HEK293 (cell line): Measurements from ENCODE around the gene TIPRL.

Experiments used
- CTCF ChIA-PET: fragments of 350-600 bp; formaldehyde crosslinking; extraction: SDS; loops from one replicate; lab custom pipeline; 2021; ENCODE audit warnings: antibody characterized with exemption; lab: Yijun Ruan, JAX
- POLR2A ChIA-PET: fragments of 300-600 bp; formaldehyde crosslinking; extraction: SDS; loops from one replicate; lab custom pipeline; 2020; ENCODE audit warnings: antibody characterized with exemption, inconsistent platforms; lab: Yijun Ruan, JAX
- H3K27ac ChIP-seq: fragments of 200-500 bp; sonication (Bioruptor generic); 2 replicates; pipeline ENCODE4 v1.5.1; 2014; ENCODE audit warnings: low read depth, low read length, control low read depth, inconsistent platforms; ENCODE audit errors: extremely low read depth
- H3K36me3 ChIP-seq, 2 experiments: fragments of 200-500 bp in 1 of 2; sonication (Bioruptor generic) in 1 of 2; 1 replicate in 1 of 2; 2 replicates in 1 of 2; pipeline ENCODE4 v1.5.1; 2014 to 2017; ENCODE audit warnings: inconsistent platforms in 2 of 2, low read length in 2 of 2; ENCODE audit not compliant: control insufficient read depth in 2 of 2, insufficient read depth in 1 of 2
- H3K4me1 ChIP-seq: fragments of 200-500 bp; sonication (Bioruptor generic); 2 replicates; pipeline ENCODE4 v1.5.1; 2014; ENCODE audit warnings: mild to moderate bottlenecking, low read length, inconsistent platforms; ENCODE audit not compliant: control insufficient read depth, insufficient read depth
- H3K4me3 ChIP-seq: 2 replicates; pipeline ENCODE4 v1.5.1; 2011; ENCODE audit warnings: low read depth, mild to moderate bottlenecking, control low read depth, low read length, moderate library complexity
- H3K9me3 ChIP-seq: fragments of 200-500 bp; sonication (Bioruptor generic); 2 replicates; pipeline ENCODE4 v1.5.1; 2014; ENCODE audit warnings: low read depth, low read length, inconsistent platforms; ENCODE audit not compliant: control insufficient read depth, insufficient read depth
- ELK4 ChIP-seq: IDR thresholded peaks from 2 replicates; pipeline ENCODE4 v1.6.1; 2011; ENCODE audit warnings: mild to moderate bottlenecking, low read depth, low read length, borderline replicate concordance
- IKZF3 ChIP-seq: fragments of 450-650 bp; IDR thresholded peaks from 2 replicates; pipeline ENCODE4 v1.5.0; 2018; ENCODE audit warnings: missing biosample characterization, mild to moderate bottlenecking, missing genetic modification characterization, moderate library complexity
- KLF10 ChIP-seq: fragments of 450-650 bp; IDR thresholded peaks from 2 replicates; pipeline ENCODE4 v1.5.1; 2018; ENCODE audit warnings: missing biosample characterization, mild to moderate bottlenecking, missing genetic modification characterization
- KLF16 ChIP-seq: fragments of 450-650 bp; formaldehyde crosslinking; IDR thresholded peaks from 2 replicates; pipeline ENCODE4 v1.5.1; 2017; ENCODE audit warnings: missing biosample characterization, missing genetic modification characterization
- KLF8 ChIP-seq: fragments of 450-650 bp; formaldehyde crosslinking; IDR thresholded peaks from 2 replicates; pipeline ENCODE4 v1.5.1; 2016; ENCODE audit warnings: missing biosample characterization, missing genetic modification characterization
- KLF9 ChIP-seq: fragments of 450-650 bp; formaldehyde crosslinking; IDR thresholded peaks from 2 replicates; pipeline ENCODE4 v1.5.1; 2016; ENCODE audit warnings: missing biosample characterization, missing genetic modification characterization, low read depth
- MEIS1 ChIP-seq: sonication (generic); formaldehyde crosslinking; IDR thresholded peaks from 2 replicates; pipeline ENCODE4 v1.8.1; 2022; ENCODE audit warnings: missing genetic modification reagents, mild to moderate bottlenecking, borderline replicate concordance
- PRDM10 ChIP-seq: fragments of 450-650 bp; formaldehyde crosslinking; IDR thresholded peaks from 2 replicates; pipeline ENCODE4 v1.5.1; 2016; ENCODE audit warnings: missing biosample characterization, missing genetic modification characterization
- PRDM4 ChIP-seq: fragments of 450-650 bp; formaldehyde crosslinking; IDR thresholded peaks from 2 replicates; pipeline ENCODE4 v1.5.1; 2017; ENCODE audit warnings: missing biosample characterization, missing genetic modification characterization
- SCRT1 ChIP-seq: fragments of 450-650 bp; formaldehyde crosslinking; IDR thresholded peaks from 2 replicates; pipeline ENCODE4 v1.5.1; 2016; ENCODE audit warnings: missing biosample characterization, missing genetic modification characterization, borderline replicate concordance
- SCRT2 ChIP-seq: fragments of 450-650 bp; formaldehyde crosslinking; IDR thresholded peaks from 2 replicates; pipeline ENCODE4 v1.5.1; 2016; ENCODE audit warnings: missing biosample characterization, missing genetic modification characterization
- YY1 ChIP-seq: fragments of 450-650 bp; formaldehyde crosslinking; IDR thresholded peaks from 2 replicates; pipeline ENCODE4 v1.5.1; 2018; ENCODE audit warnings: missing biosample characterization, missing genetic modification characterization
- ZBTB26 ChIP-seq: fragments of 450-650 bp; formaldehyde crosslinking; optimal IDR thresholded peaks from 2 replicates; pipeline ENCODE3; 2016; ENCODE audit warnings: missing biosample characterization, mild to moderate bottlenecking, missing genetic modification characterization
- ZNF2 ChIP-seq: fragments of 450-650 bp; formaldehyde crosslinking; IDR thresholded peaks from 2 replicates; pipeline ENCODE4 v1.5.1; 2016; ENCODE audit warnings: missing biosample characterization, missing genetic modification characterization
- ZNF274 ChIP-seq, 2 experiments: fragments of 200-500 bp in 1 of 2; fragments of 450-650 bp in 1 of 2; sonication (Bioruptor generic) in 1 of 2; formaldehyde crosslinking in 1 of 2; IDR thresholded peaks; 2 replicates each; pipeline versions ENCODE4 v1.5.1 to v1.6.1; 2014 to 2016; ENCODE audit warnings: borderline replicate concordance in 1 of 2, inconsistent platforms in 1 of 2, low read length in 1 of 2, missing biosample characterization in 1 of 2, missing genetic modification characterization in 1 of 2
- ZNF292 ChIP-seq: fragments of 450-650 bp; formaldehyde crosslinking; IDR thresholded peaks from 2 replicates; pipeline ENCODE4 v1.5.1; 2016; ENCODE audit warnings: low read depth, missing biosample characterization, missing genetic modification characterization, borderline replicate concordance
- ZNF335 ChIP-seq: fragments of 450-650 bp; formaldehyde crosslinking; conservative IDR thresholded peaks from 2 replicates; pipeline ENCODE4 v1.5.1; 2016; ENCODE audit warnings: missing biosample characterization, missing genetic modification characterization
- ZNF341 ChIP-seq: fragments of 450-650 bp; formaldehyde crosslinking; IDR thresholded peaks from 2 replicates; pipeline ENCODE4; 2016; ENCODE audit warnings: low read depth, missing biosample characterization, missing genetic modification characterization
- ZNF362 ChIP-seq: fragments of 450-650 bp; formaldehyde crosslinking; IDR thresholded peaks from 2 replicates; pipeline ENCODE4 v1.5.1; 2016; ENCODE audit warnings: missing biosample characterization, missing genetic modification characterization
- ZNF426 ChIP-seq: fragments of 450-650 bp; formaldehyde crosslinking; IDR thresholded peaks from 2 replicates; pipeline ENCODE4 v1.5.1; 2017; ENCODE audit warnings: missing biosample characterization, missing genetic modification characterization, mild to moderate bottlenecking, inconsistent platforms, moderate library complexity
- ZNF510 ChIP-seq: fragments of 450-650 bp; formaldehyde crosslinking; IDR thresholded peaks from 2 replicates; pipeline ENCODE4 v1.5.1; 2018; ENCODE audit warnings: mild to moderate bottlenecking, missing genetic modification characterization, missing biosample characterization; ENCODE audit not compliant: insufficient replicate concordance
- ZNF548 ChIP-seq: fragments of 450-650 bp; formaldehyde crosslinking; IDR thresholded peaks from 2 replicates; pipeline ENCODE4 v1.5.1; 2016; ENCODE audit warnings: missing biosample characterization, missing genetic modification characterization
- ZNF549 ChIP-seq: fragments of 450-650 bp; IDR thresholded peaks from 2 replicates; pipeline ENCODE4 v1.5.1; 2018; ENCODE audit warnings: missing biosample characterization, missing genetic modification characterization, mild to moderate bottlenecking, inconsistent platforms, moderate library complexity
- ZNF621 ChIP-seq: fragments of 450-650 bp; formaldehyde crosslinking; IDR thresholded peaks from 2 replicates; pipeline ENCODE4 v1.5.1; 2017; ENCODE audit warnings: missing biosample characterization, missing genetic modification characterization
- ZNF777 ChIP-seq: fragments of 450-650 bp; formaldehyde crosslinking; IDR thresholded peaks from 2 replicates; pipeline ENCODE4 v1.5.1; 2017; ENCODE audit warnings: missing biosample characterization, missing genetic modification characterization, borderline replicate concordance

TIPRL gene

GRCh38 chr1:168224991-168225390, 46.2 kb downstream of the TIPRL start (continued):
- TF ChIP-seq ZNF510 (tag by site-specific recombination) (no peak), ZNF549 (tag by site-specific recombination) (no peak), ZNF426 (tag by site-specific recombination) (no peak), ZNF2 (no peak), PRDM4 (tag by site-specific recombination) (no peak), ZNF274 (IDR thresholded peaks at IDR 0.05; ENCODE audit: low read length) (no peak), ZNF274 (tag by site-specific recombination; IDR thresholded peaks at IDR 0.05; ENCODE audit: borderline replicate concordance) (no peak), ZNF292 (no peak), ZNF548 (tag by site-specific recombination) (no peak)
- TF ChIP-seq, all 188 proteins: peak for 0

- H3K9me3 ChIP-seq = no peaks in the 10 kb centered on the region
- H3K4me1 ChIP-seq = peaks cover 8% of the 10 kb centered on the region
- POLR2A ChIA-PET = interaction anchor here (0.6 to 1.5 kb wide), 8 partner anchors 8 to 143 kb away, joined by 3 to 6 read pairs (median 4); partner anchors contain the start of gene TIPRL
- TF ChIP-seq PRDM10 (tag by site-specific recombination) (no peak), ZNF335 (peak; percentile 73), ZNF621 (no peak), IKZF3 (tag by site-specific recombination) (0 out of 2 replicates have a peak, but pooled peaks have one; percentile 18), ZNF777 (no peak), ZNF341 (peak; percentile 94), ELK4 (no peak), KLF16 (0 out of 2 replicates have a peak, but pooled peaks have one; percentile 44), ZBTB26 (tag by site-specific recombination) (peak; percentile 75), KLF10 (tag by site-specific recombination) (peak; percentile 77), ZNF2 (peak; percentile 55; the same call in 1 of the 2 replicates), KLF8 (peak; percentile 94), KLF9 (tag by site-specific recombination) (peak; percentile 63), YY1 (tag by site-specific recombination) (peak; percentile 43), SCRT1 (tag by site-specific recombination) (peak; percentile 93), SCRT2 (tag by site-specific recombination) (peak; percentile 99), ZNF362 (tag by site-specific recombination) (peak; percentile 85; the same call in 1 of the 2 replicates), MEIS1 (no peak)
Observed at GRCh38 chr1:168225476-168226190, 46.9 kb downstream of the TIPRL start, which contains the start of gene SFT2D2. SFT2D2 (plus strand) TSS chr1:168226004; CDS start chr1:168226080, 76 bp downstream.

More at GRCh38 chr1:168225476-168226190, 46.9 kb downstream of the TIPRL start, which contains the start of gene SFT2D2:
- H3K36me3 ChIP-seq = peaks cover 0 to 13% of the 10 kb centered on the region in 2 experiments; a peak in 1 of 3 replicates
- CTCF ChIA-PET = interaction anchor here (1.3 to 3.0 kb wide), 2 partner anchors 10 to 96 kb away, joined by 3 to 14 read pairs; no protein-coding TSS in a partner anchor
- H3K27ac ChIP-seq = peak within 1 kb of the TSS; percentile 64
- H3K4me3 ChIP-seq = peak within 1 kb of the TSS; percentile 83
